Measurements from ENCODE around the gene KANSL1.
"Not testable (repeated sequence)": the region's sequence is repeated elsewhere in the genome, so short reads cannot be mapped to it uniquely, and the experiment has no call there.

Gene KANSL1

GRCh38 chr17:46193151-46193625 is at the start of gene KANSL1:
KANSL1 (minus strand) TSS chr17:46193429; CDS start chr17:46172143, 21,286 bp downstream.
- DNase-seq (ENCODE audit: low read depth in 2 of 2): peak; percentile 74 to 86

- DNase-seq (ENCODE audit: low read depth in 2 of 2): not testable (repeated sequence)
Measured at GRCh38 chr17:46231359-46231758, 38.1 kb upstream of the KANSL1 start.

GRCh38 chr17:46225274-46225794 is 32.1 kb upstream of the KANSL1 start:
- peak; percentile 89 for DNase-seq (ENCODE audit: low read depth in 2 of 2)

- not testable (repeated sequence) for DNase-seq (ENCODE audit: low read depth in 2 of 2)
Measured at GRCh38 chr17:46224864-46225263, 31.6 kb upstream of the KANSL1 start.

- DNase-seq (ENCODE audit: low read depth in 2 of 2): not testable (repeated sequence)
Measured at GRCh38 chr17:46223041-46223440, 29.8 kb upstream of the KANSL1 start.

- no peak for DNase-seq (ENCODE audit: low read depth in 2 of 2)
Measured at GRCh38 chr17:46216682-46217081, 23.5 kb upstream of the KANSL1 start.

GRCh38 chr17:46212634-46213435 is 19.6 kb upstream of the KANSL1 start:
- DNase-seq (ENCODE audit: low read depth in 2 of 2): no peak

- DNase-seq (ENCODE audit: low read depth in 2 of 2): no peak
Measured at GRCh38 chr17:46208997-46209396, 15.8 kb upstream of the KANSL1 start.

GRCh38 chr17:46205975-46206374 is 12.7 kb upstream of the KANSL1 start:
- no peak for DNase-seq (ENCODE audit: low read depth in 2 of 2)

- no peak for DNase-seq (ENCODE audit: low read depth in 2 of 2)
Measured at GRCh38 chr17:46202424-46202823, 9.2 kb upstream of the KANSL1 start.

GRCh38 chr17:46201491-46201890 is 8.3 kb upstream of the KANSL1 start:
- no peak for DNase-seq (ENCODE audit: low read depth in 2 of 2)

GRCh38 chr17:46200197-46200596 is 7.0 kb upstream of the KANSL1 start:
- no peak for DNase-seq (ENCODE audit: low read depth in 2 of 2)

- no peak for DNase-seq (ENCODE audit: low read depth in 2 of 2)
Measured at GRCh38 chr17:46199379-46199778, 6.2 kb upstream of the KANSL1 start.

- DNase-seq (ENCODE audit: low read depth in 2 of 2): no peak
Measured at GRCh38 chr17:46198233-46198632, 5.0 kb upstream of the KANSL1 start.

- no peak for DNase-seq (ENCODE audit: low read depth in 2 of 2)
Measured at GRCh38 chr17:46197530-46197929, 4.3 kb upstream of the KANSL1 start.

GRCh38 chr17:46195939-46196716 is 2.9 kb upstream of the KANSL1 start:
- no peak for DNase-seq (ENCODE audit: low read depth in 2 of 2)

GRCh38 chr17:46195217-46195855 is 2.1 kb upstream of the KANSL1 start:
- no peak for DNase-seq (ENCODE audit: low read depth in 2 of 2)

GRCh38 chr17:46194393-46195216 is 1.4 kb upstream of the KANSL1 start:
- DNase-seq (ENCODE audit: low read depth in 2 of 2): peak in 1 of 2 donors; percentile 11

- peak; percentile 87 to 94 for DNase-seq (ENCODE audit: low read depth in 2 of 2)
Measured at GRCh38 chr17:46193626-46194392, 580 bp upstream of the KANSL1 start.

GRCh38 chr17:46192439-46193150 is 634 bp downstream of the KANSL1 start:
- peak in 1 of 2 donors; percentile 57 for DNase-seq (ENCODE audit: low read depth in 2 of 2)

All from stimulated activated CD4-positive, alpha-beta T cell treated with anti-CD3 and anti-CD28 coated beads, Interleukin-15, amount 100 ng/mL, for 48 hours (primary cell).